GM23338 (cell line): ENCODE data around the gene RRM1. TPM values are rescaled to one million over a fixed set of nuclear protein-coding genes. Genes with fewer than 3 reads are reported as not detected.

Experiments used
- ATAC-seq: fragments of 200-7000 bp; cut with Tn5 transposase; 3 replicates; pipeline ENCODE4 v1.9.1; 2020
- DNase-seq: peaks from one replicate; pipeline ENCODE4 v3.0.0-alpha.2; 2015; ENCODE audit warnings: low spot score
- H2AFZ ChIP-seq: fragments of 200-600 bp; sonication (generic); 2 replicates; pipeline ENCODE4 v1.8.0; 2016; ENCODE audit warnings: antibody characterized with exemption, mild to moderate bottlenecking, moderate library complexity
- H3F3A ChIP-seq: fragments of 200-600 bp; sonication (generic); replicated peaks from 2 replicates; pipeline ENCODE4 v1.8.0; 2017; ENCODE audit warnings: antibody characterized with exemption, mixed run types, low read depth
- H3K27ac ChIP-seq: fragments of 200-600 bp; sonication (generic); 2 replicates; pipeline ENCODE4 v1.6.1; 2016; ENCODE audit warnings: low read depth
- H3K27me3 ChIP-seq: fragments of 200-600 bp; sonication (generic); 2 replicates; pipeline ENCODE4 v1.8.0; 2016; ENCODE audit warnings: mild to moderate bottlenecking, mixed run types, moderate library complexity; ENCODE audit not compliant: insufficient read depth
- H3K36me3 ChIP-seq: fragments of 200-600 bp; sonication (generic); 2 replicates; pipeline ENCODE4 v1.8.0; 2016; ENCODE audit warnings: mild to moderate bottlenecking; ENCODE audit not compliant: insufficient read depth
- H3K4me1 ChIP-seq: fragments of 200-600 bp; sonication (generic); 2 replicates; pipeline ENCODE4 v1.8.0; 2016; ENCODE audit warnings: mild to moderate bottlenecking, moderate library complexity; ENCODE audit not compliant: insufficient read depth
- H3K4me2 ChIP-seq: fragments of 200-600 bp; sonication (generic); 2 replicates; pipeline ENCODE4 v1.7.1; 2017; ENCODE audit warnings: mixed run types
- H3K4me3 ChIP-seq: fragments of 200-600 bp; sonication (generic); 2 replicates; pipeline ENCODE4 v1.6.1; 2016; ENCODE audit warnings: mixed run types
- H3K79me2 ChIP-seq: fragments of 200-600 bp; sonication (generic); replicated peaks from 2 replicates; pipeline ENCODE4 v1.8.0; 2017; ENCODE audit warnings: mild to moderate bottlenecking; ENCODE audit not compliant: insufficient read depth
- H3K9me2 ChIP-seq: fragments of 200-600 bp; sonication (generic); 2 replicates; pipeline ENCODE4 v1.8.0; 2017; ENCODE audit not compliant: insufficient read depth
- H4K20me1 ChIP-seq: fragments of 200-600 bp; sonication (generic); replicated peaks from 2 replicates; pipeline ENCODE4 v1.8.0; 2017; ENCODE audit warnings: mild to moderate bottlenecking; ENCODE audit not compliant: insufficient read depth
- H3K27ac Mint-ChIP-seq: 2 replicates; pipeline ENCODE4 v1.8.0; 2020; ENCODE audit warnings: inconsistent platforms, mild to moderate bottlenecking, moderate library complexity, mixed read lengths
- H3K27me3 Mint-ChIP-seq: 3 replicates; pipeline ENCODE4 v1.8.0; 2022; ENCODE audit warnings: low read depth, mild to moderate bottlenecking, moderate library complexity, mixed read lengths, inconsistent platforms; ENCODE audit not compliant: insufficient read depth, poor library complexity
- H3K36me3 Mint-ChIP-seq: 3 replicates; pipeline ENCODE4 v1.8.0; 2021; ENCODE audit warnings: low read depth, mild to moderate bottlenecking, inconsistent platforms, moderate library complexity, mixed read lengths
- H3K4me1 Mint-ChIP-seq: 3 replicates; pipeline ENCODE4 v1.8.0; 2020; ENCODE audit warnings: mild to moderate bottlenecking, inconsistent platforms, mixed read lengths
- H3K4me3 Mint-ChIP-seq: 3 replicates; pipeline ENCODE4 v1.8.0; 2021; ENCODE audit warnings: moderate library complexity, mild to moderate bottlenecking, inconsistent platforms, mixed read lengths
- H3K9me3 Mint-ChIP-seq: 3 replicates; pipeline ENCODE4 v1.8.0; 2020; ENCODE audit warnings: moderate library complexity, mild to moderate bottlenecking, inconsistent platforms, mixed read lengths
- CREB1 ChIP-seq: fragments of 250-450 bp; sonication (Bioruptor Pico); IDR thresholded peaks from 2 replicates; pipeline ENCODE4 v1.5.0; 2020; ENCODE audit warnings: low read depth, mild to moderate bottlenecking, moderate library complexity
- EZH2 ChIP-seq: fragments of 200-600 bp; sonication (generic); IDR thresholded peaks from one replicate; pipeline ENCODE4 v1.8.0; 2017; ENCODE audit warnings: antibody characterized with exemption, mild to moderate bottlenecking, low read depth; ENCODE audit not compliant: unreplicated experiment
- EZH2phosphoT487 ChIP-seq: fragments of 200-600 bp; sonication (generic); IDR thresholded peaks from one replicate; pipeline ENCODE4 v1.8.1; 2018; ENCODE audit warnings: antibody characterized with exemption; ENCODE audit not compliant: unreplicated experiment
- JUNB ChIP-seq: IDR thresholded peaks from one replicate; pipeline ENCODE4 v1.6.1; 2016; ENCODE audit warnings: antibody characterized with exemption; ENCODE audit not compliant: unreplicated experiment
- NANOG ChIP-seq: IDR thresholded peaks from 2 replicates; pipeline ENCODE4 v1.6.1; 2016; ENCODE audit warnings: antibody characterized with exemption, borderline replicate concordance
- POLR2AphosphoS5 ChIP-seq: IDR thresholded peaks from 2 replicates; pipeline ENCODE4 v1.6.1; 2016; ENCODE audit warnings: antibody characterized with exemption, low read depth
- STAT1 ChIP-seq: IDR thresholded peaks from one replicate; pipeline ENCODE4 v1.6.1; 2016; ENCODE audit warnings: antibody characterized with exemption; ENCODE audit not compliant: unreplicated experiment
- ZNF114 ChIP-seq: fragments of 250-450 bp; sonication (Bioruptor Pico); IDR thresholded peaks from 2 replicates; pipeline ENCODE4 v1.5.0; 2020; ENCODE audit warnings: mild to moderate bottlenecking, moderate library complexity
- ZNF331 ChIP-seq: fragments of 250-450 bp; sonication (Bioruptor Pico); IDR thresholded peaks from 2 replicates; pipeline ENCODE4 v1.5.0; 2020; ENCODE audit warnings: low read depth, mild to moderate bottlenecking, moderate library complexity
- polyA plus RNA-seq: library from polyadenylated mRNA; unstranded; fragments of >200 nt; fragmentation: Nextera tagmentation; extraction: Ambion mirVana; gene quantifications from 2 replicates; pipeline ENCODE4 v1.2.1, GENCODE V29; 2016
- total RNA-seq: library from RNA; depleted of rRNA; stranded (reverse); fragments of >200 nt; shearing (Covaris generic); gene quantifications from 2 replicates; pipeline ENCODE4 v1.2.3, GENCODE V29; 2014
- TF ChIP-seq, protein P1 (sequence below): fragments of 250-450 bp; sonication (Bioruptor Pico); IDR thresholded peaks from 2 replicates; pipeline ENCODE4 v1.5.0; 2020; ENCODE audit warnings: mild to moderate bottlenecking, moderate library complexity
- TF ChIP-seq, protein P2 (sequence below), 2 experiments: fragments of 200-600 bp in 1 of 2; sonication (generic) in 1 of 2; conservative IDR thresholded peaks; 2 replicates each; pipeline versions ENCODE4 v1.5.1 to v1.6.1; 2016 to 2017; ENCODE audit warnings: antibody characterized with exemption in 2 of 2, low read depth in 2 of 2, mild to moderate bottlenecking in 2 of 2, moderate library complexity in 1 of 2

Gene RRM1
- total and polyA plus RNA-seq, 2 experiments from 2014 or later: 47.3 to 96.8 TPM

DNA sequence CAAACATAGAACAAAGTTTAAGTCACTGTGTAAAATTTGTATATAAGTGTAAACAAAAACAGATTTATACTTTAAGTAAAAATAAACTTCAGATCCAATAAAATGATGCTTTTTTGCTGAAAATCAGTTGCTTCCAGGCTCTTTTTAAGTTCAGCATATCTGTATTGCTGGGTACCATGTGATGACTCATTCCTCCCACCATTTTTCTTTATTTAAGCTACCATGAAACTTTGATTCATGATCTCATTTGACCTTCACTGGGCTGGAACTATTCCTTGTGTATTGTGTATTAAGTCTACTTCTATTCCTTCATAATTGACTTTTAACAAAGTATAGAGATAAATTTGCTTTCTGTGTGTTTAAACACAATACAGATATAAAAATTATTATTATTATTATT lies 46.3 kb upstream of the RRM1 start (continued):
- TF ChIP-seq, protein P1, sequence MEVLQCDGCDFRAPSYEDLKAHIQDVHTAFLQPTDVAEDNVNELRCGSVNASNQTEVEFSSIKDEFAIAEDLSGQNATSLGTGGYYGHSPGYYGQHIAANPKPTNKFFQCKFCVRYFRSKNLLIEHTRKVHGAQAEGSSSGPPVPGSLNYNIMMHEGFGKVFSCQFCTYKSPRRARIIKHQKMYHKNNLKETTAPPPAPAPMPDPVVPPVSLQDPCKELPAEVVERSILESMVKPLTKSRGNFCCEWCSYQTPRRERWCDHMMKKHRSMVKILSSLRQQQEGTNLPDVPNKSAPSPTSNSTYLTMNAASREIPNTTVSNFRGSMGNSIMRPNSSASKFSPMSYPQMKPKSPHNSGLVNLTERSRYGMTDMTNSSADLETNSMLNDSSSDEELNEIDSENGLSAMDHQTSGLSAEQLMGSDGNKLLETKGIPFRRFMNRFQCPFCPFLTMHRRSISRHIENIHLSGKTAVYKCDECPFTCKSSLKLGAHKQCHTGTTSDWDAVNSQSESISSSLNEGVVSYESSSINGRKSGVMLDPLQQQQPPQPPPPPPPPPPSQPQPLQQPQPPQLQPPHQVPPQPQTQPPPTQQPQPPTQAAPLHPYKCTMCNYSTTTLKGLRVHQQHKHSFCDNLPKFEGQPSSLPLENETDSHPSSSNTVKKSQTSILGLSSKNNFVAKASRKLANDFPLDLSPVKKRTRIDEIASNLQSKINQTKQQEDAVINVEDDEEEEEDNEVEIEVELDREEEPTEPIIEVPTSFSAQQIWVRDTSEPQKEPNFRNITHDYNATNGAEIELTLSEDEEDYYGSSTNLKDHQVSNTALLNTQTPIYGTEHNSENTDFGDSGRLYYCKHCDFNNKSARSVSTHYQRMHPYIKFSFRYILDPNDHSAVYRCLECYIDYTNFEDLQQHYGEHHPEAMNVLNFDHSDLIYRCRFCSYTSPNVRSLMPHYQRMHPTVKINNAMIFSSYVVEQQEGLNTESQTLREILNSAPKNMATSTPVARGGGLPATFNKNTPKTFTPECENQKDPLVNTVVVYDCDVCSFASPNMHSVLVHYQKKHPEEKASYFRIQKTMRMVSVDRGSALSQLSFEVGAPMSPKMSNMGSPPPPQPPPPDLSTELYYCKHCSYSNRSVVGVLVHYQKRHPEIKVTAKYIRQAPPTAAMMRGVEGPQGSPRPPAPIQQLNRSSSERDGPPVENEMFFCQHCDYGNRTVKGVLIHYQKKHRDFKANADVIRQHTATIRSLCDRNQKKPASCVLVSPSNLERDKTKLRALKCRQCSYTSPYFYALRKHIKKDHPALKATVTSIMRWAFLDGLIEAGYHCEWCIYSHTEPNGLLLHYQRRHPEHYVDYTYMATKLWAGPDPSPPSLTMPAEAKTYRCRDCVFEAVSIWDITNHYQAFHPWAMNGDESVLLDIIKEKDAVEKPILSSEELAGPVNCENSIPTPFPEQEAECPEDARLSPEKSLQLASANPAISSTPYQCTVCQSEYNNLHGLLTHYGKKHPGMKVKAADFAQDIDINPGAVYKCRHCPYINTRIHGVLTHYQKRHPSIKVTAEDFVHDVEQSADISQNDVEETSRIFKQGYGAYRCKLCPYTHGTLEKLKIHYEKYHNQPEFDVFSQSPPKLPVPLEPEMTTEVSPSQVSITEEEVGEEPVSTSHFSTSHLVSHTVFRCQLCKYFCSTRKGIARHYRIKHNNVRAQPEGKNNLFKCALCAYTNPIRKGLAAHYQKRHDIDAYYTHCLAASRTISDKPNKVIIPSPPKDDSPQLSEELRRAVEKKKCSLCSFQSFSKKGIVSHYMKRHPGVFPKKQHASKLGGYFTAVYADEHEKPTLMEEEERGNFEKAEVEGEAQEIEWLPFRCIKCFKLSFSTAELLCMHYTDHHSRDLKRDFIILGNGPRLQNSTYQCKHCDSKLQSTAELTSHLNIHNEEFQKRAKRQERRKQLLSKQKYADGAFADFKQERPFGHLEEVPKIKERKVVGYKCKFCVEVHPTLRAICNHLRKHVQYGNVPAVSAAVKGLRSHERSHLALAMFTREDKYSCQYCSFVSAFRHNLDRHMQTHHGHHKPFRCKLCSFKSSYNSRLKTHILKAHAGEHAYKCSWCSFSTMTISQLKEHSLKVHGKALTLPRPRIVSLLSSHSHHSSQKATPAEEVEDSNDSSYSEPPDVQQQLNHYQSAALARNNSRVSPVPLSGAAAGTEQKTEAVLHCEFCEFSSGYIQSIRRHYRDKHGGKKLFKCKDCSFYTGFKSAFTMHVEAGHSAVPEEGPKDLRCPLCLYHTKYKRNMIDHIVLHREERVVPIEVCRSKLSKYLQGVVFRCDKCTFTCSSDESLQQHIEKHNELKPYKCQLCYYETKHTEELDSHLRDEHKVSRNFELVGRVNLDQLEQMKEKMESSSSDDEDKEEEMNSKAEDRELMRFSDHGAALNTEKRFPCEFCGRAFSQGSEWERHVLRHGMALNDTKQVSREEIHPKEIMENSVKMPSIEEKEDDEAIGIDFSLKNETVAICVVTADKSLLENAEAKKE (CRISPR knock-in tag): no peak
- no peak for TF ChIP-seq EZH2

DNA sequence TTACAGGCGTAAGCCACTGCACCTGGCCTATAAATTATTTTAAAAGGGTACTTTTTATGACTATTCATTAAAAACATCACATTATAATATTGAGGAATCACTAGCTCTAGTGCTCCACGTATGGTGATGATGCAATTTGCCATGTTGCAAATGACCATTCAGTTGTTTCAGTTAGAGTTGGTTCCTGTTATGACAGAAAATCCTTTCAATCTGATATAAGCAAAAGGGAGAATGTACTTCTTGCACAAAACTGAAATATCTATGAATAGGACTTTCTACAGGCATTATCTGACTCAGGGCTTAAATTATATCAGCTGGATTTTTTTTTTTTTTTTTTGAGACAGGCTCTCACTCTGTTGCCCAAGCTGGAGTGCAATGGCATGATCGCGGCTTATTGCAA lies 45.6 kb upstream of the RRM1 start:
- H3K9me2 ChIP-seq: no peaks in the 10 kb centered on the region
- H3K9me3 Mint-ChIP-seq: no peaks in the 10 kb centered on the region; the same call in 2 of the 3 replicates
- H3K27ac ChIP-seq: no peak overlapping the region
- H3K36me3 Mint-ChIP-seq: 0 out of 3 replicates have a peak, but pooled peaks cover 4% of the 10 kb centered on the region
- no peak overlapping the region for H3K4me2 ChIP-seq
- H3K4me1 ChIP-seq: no peaks in the 10 kb centered on the region
- H3K27me3 Mint-ChIP-seq: peaks cover 4% of the 10 kb centered on the region
- no peaks in the 10 kb centered on the region for H3K4me1 Mint-ChIP-seq
- H4K20me1 ChIP-seq: no peaks in the 10 kb centered on the region; the same call in 1 of the 2 replicates
- no peaks in the 10 kb centered on the region for H3K79me2 ChIP-seq
- H3K36me3 ChIP-seq: no peaks in the 10 kb centered on the region
- no peaks in the 10 kb centered on the region for H3F3A ChIP-seq
- H2AFZ ChIP-seq: no peak overlapping the region
- DNase-seq: no peak
- no peak overlapping the region for H3K27ac Mint-ChIP-seq
- no peak overlapping the region for H3K4me3 ChIP-seq
- no peaks in the 10 kb centered on the region for H3K27me3 ChIP-seq
- no peak overlapping the region for H3K4me3 Mint-ChIP-seq
- ATAC-seq: no peak
- no peak for TF ChIP-seq ZNF331 (CRISPR knock-in tag)
- no peak for TF ChIP-seq NANOG
- no peak for TF ChIP-seq ZNF114
- no peak for TF ChIP-seq STAT1
- no peak for TF ChIP-seq POLR2AphosphoS5
- no peak for TF ChIP-seq JUNB
- no peak for TF ChIP-seq CREB1 (CRISPR knock-in tag)
- TF ChIP-seq EZH2: no peak
- TF ChIP-seq EZH2phosphoT487: no peak
- TF ChIP-seq, protein P2, sequence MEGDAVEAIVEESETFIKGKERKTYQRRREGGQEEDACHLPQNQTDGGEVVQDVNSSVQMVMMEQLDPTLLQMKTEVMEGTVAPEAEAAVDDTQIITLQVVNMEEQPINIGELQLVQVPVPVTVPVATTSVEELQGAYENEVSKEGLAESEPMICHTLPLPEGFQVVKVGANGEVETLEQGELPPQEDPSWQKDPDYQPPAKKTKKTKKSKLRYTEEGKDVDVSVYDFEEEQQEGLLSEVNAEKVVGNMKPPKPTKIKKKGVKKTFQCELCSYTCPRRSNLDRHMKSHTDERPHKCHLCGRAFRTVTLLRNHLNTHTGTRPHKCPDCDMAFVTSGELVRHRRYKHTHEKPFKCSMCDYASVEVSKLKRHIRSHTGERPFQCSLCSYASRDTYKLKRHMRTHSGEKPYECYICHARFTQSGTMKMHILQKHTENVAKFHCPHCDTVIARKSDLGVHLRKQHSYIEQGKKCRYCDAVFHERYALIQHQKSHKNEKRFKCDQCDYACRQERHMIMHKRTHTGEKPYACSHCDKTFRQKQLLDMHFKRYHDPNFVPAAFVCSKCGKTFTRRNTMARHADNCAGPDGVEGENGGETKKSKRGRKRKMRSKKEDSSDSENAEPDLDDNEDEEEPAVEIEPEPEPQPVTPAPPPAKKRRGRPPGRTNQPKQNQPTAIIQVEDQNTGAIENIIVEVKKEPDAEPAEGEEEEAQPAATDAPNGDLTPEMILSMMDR (conservative IDR thresholded peaks at IDR 0.05; ENCODE audit: low read depth in 2 of 2): no peak
